Measurements from ENCODE around the gene ARHGEF16. TPM values are rescaled to one million over a fixed set of nuclear protein-coding genes. Genes with fewer than 3 reads are reported as not detected.

The ARHGEF16 gene
- total RNA-seq, 1 donor from 2014 or later, result 4.1 TPM

GRCh38 chr1:3426956-3427535 lies 27.4 kb upstream of the ARHGEF16 start:
- Histone ChIP-seq H4K20me1 (ENCODE audit: insufficient read depth, low read length) (no peaks in the 10 kb centered on the region), H3K9me3 (ENCODE audit: insufficient read depth, low read depth, low read length) (no peaks in the 10 kb centered on the region), H3K4me3 (ENCODE audit: insufficient read depth, low read depth, low read length) (no peak overlapping the region), H3K9ac (ENCODE audit: low read length) (no peak overlapping the region), H3K79me2 (ENCODE audit: insufficient read depth, low read length) (no peaks in the 10 kb centered on the region), H3K27me3 (ENCODE audit: insufficient read depth, low read length) (no peaks in the 10 kb centered on the region), H3K36me3 (ENCODE audit: insufficient read depth, low read length) (no peaks in the 10 kb centered on the region), H2AFZ (ENCODE audit: low read depth, low read length) (no peak overlapping the region), H3K27ac (ENCODE audit: low read depth, low read length) (no peak overlapping the region), H3K4me1 (ENCODE audit: insufficient read depth, low read length) (no peaks in the 10 kb centered on the region), H3K4me2 (ENCODE audit: low read length) (no peak overlapping the region)
- peaks cover 4% of the 10 kb centered on the region for H3K9me3 Mint-ChIP-seq (ENCODE audit: unreplicated experiment)
- no peak overlapping the region for H3K27ac Mint-ChIP-seq (ENCODE audit: unreplicated experiment)
- H3K36me3 Mint-ChIP-seq (ENCODE audit: low read depth, unreplicated experiment), result peaks cover under 1% of the 10 kb centered on the region
- DNase-seq (ENCODE audit: low read depth), result no peak
- peaks cover 24% of the 10 kb centered on the region for H3K27me3 Mint-ChIP-seq (ENCODE audit: low read depth, unreplicated experiment)
- TF ChIP-seq EZH2 (IDR thresholded peaks at IDR 0.05; ENCODE audit: insufficient read depth, low read length) (no peak), CTCF (IDR thresholded peaks at IDR 0.05; ENCODE audit: insufficient read depth, low read depth, low read length) (no peak)
- H3K4me3 Mint-ChIP-seq (ENCODE audit: unreplicated experiment), result no peak overlapping the region
- no peak for FAIRE-seq
- no peaks in the 10 kb centered on the region for H3K4me1 Mint-ChIP-seq (ENCODE audit: low read depth, unreplicated experiment)

- FAIRE-seq, result no peak
Measured at GRCh38 chr1:3427711-3428704, 26.5 kb upstream of the ARHGEF16 start.

More at GRCh38 chr1:3427711-3428704, 26.5 kb upstream of the ARHGEF16 start:
- Histone ChIP-seq H3K9ac (ENCODE audit: low read length) (no peak overlapping the region), H3K4me2 (ENCODE audit: low read length) (no peak overlapping the region), H3K4me1 (ENCODE audit: insufficient read depth, low read length) (no peaks in the 10 kb centered on the region), H3K27me3 (ENCODE audit: insufficient read depth, low read length) (no peaks in the 10 kb centered on the region), H3K36me3 (ENCODE audit: insufficient read depth, low read length) (no peaks in the 10 kb centered on the region), H4K20me1 (ENCODE audit: insufficient read depth, low read length) (no peaks in the 10 kb centered on the region), H2AFZ (ENCODE audit: low read depth, low read length) (no peak overlapping the region), H3K79me2 (ENCODE audit: insufficient read depth, low read length) (no peaks in the 10 kb centered on the region), H3K9me3 (ENCODE audit: insufficient read depth, low read depth, low read length) (no peaks in the 10 kb centered on the region), H3K4me3 (ENCODE audit: insufficient read depth, low read depth, low read length) (no peak overlapping the region), H3K27ac (ENCODE audit: low read depth, low read length) (no peak overlapping the region)
- no peak overlapping the region for H3K27ac Mint-ChIP-seq (ENCODE audit: unreplicated experiment)
- H3K4me3 Mint-ChIP-seq (ENCODE audit: unreplicated experiment), result no peak overlapping the region
- H3K36me3 Mint-ChIP-seq (ENCODE audit: low read depth, unreplicated experiment), result no peaks in the 10 kb centered on the region
- TF ChIP-seq EZH2 (IDR thresholded peaks at IDR 0.05; ENCODE audit: insufficient read depth, low read length) (no peak), CTCF (IDR thresholded peaks at IDR 0.05; ENCODE audit: insufficient read depth, low read depth, low read length) (no peak)
- peaks cover 27% of the 10 kb centered on the region for H3K27me3 Mint-ChIP-seq (ENCODE audit: low read depth, unreplicated experiment)
- peaks cover 2% of the 10 kb centered on the region for H3K9me3 Mint-ChIP-seq (ENCODE audit: unreplicated experiment)
- no peaks in the 10 kb centered on the region for H3K4me1 Mint-ChIP-seq (ENCODE audit: low read depth, unreplicated experiment)
- no peak for DNase-seq (ENCODE audit: low read depth)
